Measurements from ENCODE around the gene MORN1. TPM values are rescaled to one million over a fixed set of nuclear protein-coding genes. Genes with fewer than 3 reads are reported as not detected.
"Not testable (repeated sequence)": the region's sequence is repeated elsewhere in the genome, so short reads cannot be mapped to it uniquely, and the experiment has no call there.

Gene MORN1
- total and polyA plus RNA-seq, 3 donors from 2014 or later = 30.4 to 34.5 (median 30.9) TPM

GRCh38 chr1:2330519-2331199, 60.7 kb downstream of the MORN1 start:
- 42 to 71% methylated on average over 13 to 30 of the region's 31 CpGs for WGBS, 2 donors
- H3K4me1 ChIP-seq = peaks cover 16% of the 10 kb centered on the region
- H3K4me3 ChIP-seq = no peak overlapping the region
- no peaks in the 10 kb centered on the region for H3K9me3 ChIP-seq
- intact Hi-C loops (cut with DNase I; ENCODE audit: low total_unique reads) = loop anchor here (10.0 kb wide), 1 partner anchor 54 kb away; no protein-coding TSS in a partner anchor
- peak; percentile 86 for DNase-seq
- no peaks in the 10 kb centered on the region for H3K27me3 ChIP-seq
- no peaks in the 10 kb centered on the region for H3K36me3 ChIP-seq (ENCODE audit: low read depth, missing control alignments)
- peak overlapping the region; percentile 7 to 70 for H3K27ac ChIP-seq
- TF ChIP-seq POLR2A (IDR thresholded peaks at IDR 0.05) (no peak), CTCF (IDR thresholded peaks at IDR 0.05) (no peak)

- TF ChIP-seq CTCF (IDR thresholded peaks at IDR 0.05) = no peak
- TF ChIP-seq POLR2A (IDR thresholded peaks at IDR 0.05) = no peak
- WGBS, 2 donors = 50 to 64% methylated on average over 1 to 12 of the region's 12 CpGs
- Histone ChIP-seq H3K27me3 (no peaks in the 10 kb centered on the region), H3K36me3 (ENCODE audit: low read depth, missing control alignments) (no peaks in the 10 kb centered on the region), H3K4me3 (no peak overlapping the region), H3K9me3 (no peaks in the 10 kb centered on the region), H3K27ac (no peak overlapping the region), H3K4me1 (peaks cover 16% of the 10 kb centered on the region)
- intact Hi-C loops (cut with DNase I; ENCODE audit: low total_unique reads) = loop anchor here (10.0 kb wide), 1 partner anchor 55 kb away; no protein-coding TSS in a partner anchor
- no peak for DNase-seq
Measured at GRCh38 chr1:2330035-2330434, 61.3 kb downstream of the MORN1 start.

- H3K27ac ChIP-seq = no peak overlapping the region
- WGBS, 2 donors = 86% methylated on average over 15 to 24 of the region's 24 CpGs
Measured at GRCh38 chr1:2328676-2329455, 62.5 kb downstream of the MORN1 start.

GRCh38 chr1:2327841-2328240, 63.5 kb downstream of the MORN1 start:
- TF ChIP-seq CTCF (IDR thresholded peaks at IDR 0.05) (no peak), POLR2A (IDR thresholded peaks at IDR 0.05) (no peak)
- no peaks in the 10 kb centered on the region for H3K36me3 ChIP-seq (ENCODE audit: low read depth, missing control alignments)
- H3K27me3 ChIP-seq = no peaks in the 10 kb centered on the region
- DNase-seq = no peak
- H3K4me1 ChIP-seq = peaks cover 22% of the 10 kb centered on the region
- H3K9me3 ChIP-seq = no peaks in the 10 kb centered on the region
- no peak overlapping the region for H3K4me3 ChIP-seq
- intact Hi-C loops (cut with DNase I; ENCODE audit: low total_unique reads) = no loop called here
- no peak overlapping the region for H3K27ac ChIP-seq
- WGBS, 2 donors = 93 to 95% methylated on average over 10 to 22 of the region's 22 CpGs

More at GRCh38 chr1:2328676-2329455, 62.5 kb downstream of the MORN1 start:
- H3K4me3 ChIP-seq = no peak overlapping the region
- peaks cover 16% of the 10 kb centered on the region for H3K4me1 ChIP-seq
- no peaks in the 10 kb centered on the region for H3K27me3 ChIP-seq
- no peak for TF ChIP-seq CTCF (IDR thresholded peaks at IDR 0.05)
- no peak for TF ChIP-seq POLR2A (IDR thresholded peaks at IDR 0.05)
- intact Hi-C loops (cut with DNase I; ENCODE audit: low total_unique reads) = no loop called here
- H3K36me3 ChIP-seq (ENCODE audit: low read depth, missing control alignments) = no peaks in the 10 kb centered on the region
- H3K9me3 ChIP-seq = no peaks in the 10 kb centered on the region
- no peak for DNase-seq

- intact Hi-C loops (cut with DNase I; ENCODE audit: low total_unique reads); H3K4me3 ChIP-seq: not testable (repeated sequence)
- WGBS, 2 donors = 90 to 100% methylated on average over 2 of the region's 2 CpGs
Measured at GRCh38 chr1:2327162-2327561, 64.2 kb downstream of the MORN1 start.

More at GRCh38 chr1:2327162-2327561, 64.2 kb downstream of the MORN1 start:
- not testable (repeated sequence) for H3K27me3 ChIP-seq; DNase-seq; H3K27ac ChIP-seq; H3K36me3 ChIP-seq (ENCODE audit: low read depth, missing control alignments); H3K9me3 ChIP-seq
- peaks cover 28% of the 10 kb centered on the region for H3K4me1 ChIP-seq

Measured in testis (tissue), 3 donors.